TTC549 (cell line): ENCODE results near the gene MTCL1.

Experiments
- FAIRE-seq: peaks from 2 replicates; lab custom pipeline; 2012; peaks lifted over from hg19 to GRCh38; lab: Jason Lieb, UNC

MTCL1 gene

GRCh38 chr18:8771930-8772329, 66.6 kb downstream of the MTCL1 start:
- no peak for FAIRE-seq

- FAIRE-seq = no peak
These were observed 68.6 kb downstream of the MTCL1 start for GRCh38 chr18:8773980-8774379.

DNA sequence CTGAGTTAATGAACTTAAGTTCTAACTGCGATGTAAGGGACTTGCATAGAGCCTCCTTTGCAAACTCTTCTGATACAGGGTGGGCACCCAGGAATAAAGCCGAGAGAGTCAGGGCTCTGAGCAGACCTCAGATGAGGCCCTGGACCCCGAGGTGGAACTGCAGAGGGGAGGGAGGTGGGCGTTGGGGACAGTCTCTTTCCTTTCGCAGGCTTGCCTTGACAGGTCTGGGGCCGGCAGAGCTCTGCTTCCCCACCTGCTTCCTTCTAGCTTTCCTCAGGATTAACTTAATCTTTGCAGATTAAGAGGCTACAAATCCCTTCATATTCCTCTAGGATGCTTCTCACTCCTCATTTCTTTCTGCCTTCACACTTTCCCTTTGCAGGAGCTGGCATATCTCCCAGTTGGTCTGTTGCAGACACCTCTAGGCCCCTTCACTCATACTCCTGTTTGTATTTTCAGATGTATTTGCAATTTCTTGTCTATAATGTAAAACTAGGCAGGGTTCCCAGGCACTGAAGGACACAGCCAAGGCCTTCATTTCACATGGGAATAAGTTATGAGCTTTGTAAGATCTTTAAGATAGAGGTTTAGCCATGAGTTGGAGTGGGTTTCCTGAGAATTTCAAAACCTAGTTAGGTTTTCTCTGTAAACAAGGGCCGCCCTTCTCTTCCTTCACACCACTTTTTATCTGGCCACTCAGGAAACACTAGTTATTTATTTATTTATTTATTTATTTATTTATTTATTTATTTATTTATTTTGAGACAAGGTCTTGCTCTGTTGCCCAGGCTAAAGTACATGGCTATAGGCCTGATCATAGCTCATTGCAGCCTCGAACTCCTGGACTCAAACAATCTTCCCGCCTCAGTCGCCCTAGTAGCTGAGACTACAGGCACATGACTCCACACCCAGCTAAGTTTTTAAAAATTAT, 70.9 kb downstream of the MTCL1 start:
- FAIRE-seq = no peak

GRCh38 chr18:8777846-8778245, 72.5 kb downstream of the MTCL1 start:
- FAIRE-seq = no peak

DNA sequence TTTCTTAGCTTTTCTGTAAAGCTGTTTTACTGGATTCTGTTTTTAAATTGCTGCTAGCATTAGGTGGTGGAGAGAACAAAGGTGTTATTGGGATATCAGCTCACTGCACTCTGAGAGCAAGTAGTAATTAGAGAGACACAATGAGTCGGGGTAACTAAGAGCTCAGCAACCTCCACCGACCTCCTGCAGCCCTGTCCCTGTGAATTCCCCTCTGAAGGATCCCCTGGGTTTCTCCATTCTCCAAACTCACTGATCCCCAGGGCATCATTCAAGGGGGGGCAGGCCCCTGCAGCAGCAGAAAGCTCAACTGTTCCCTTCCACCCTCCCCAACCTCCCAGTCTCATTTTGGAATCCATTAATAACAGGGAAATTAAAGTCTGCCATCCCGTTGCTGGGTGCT, 73.0 kb downstream of the MTCL1 start:
- no peak for FAIRE-seq

GRCh38 chr18:8778824-8779223, 73.5 kb downstream of the MTCL1 start:
- no peak for FAIRE-seq

DNA sequence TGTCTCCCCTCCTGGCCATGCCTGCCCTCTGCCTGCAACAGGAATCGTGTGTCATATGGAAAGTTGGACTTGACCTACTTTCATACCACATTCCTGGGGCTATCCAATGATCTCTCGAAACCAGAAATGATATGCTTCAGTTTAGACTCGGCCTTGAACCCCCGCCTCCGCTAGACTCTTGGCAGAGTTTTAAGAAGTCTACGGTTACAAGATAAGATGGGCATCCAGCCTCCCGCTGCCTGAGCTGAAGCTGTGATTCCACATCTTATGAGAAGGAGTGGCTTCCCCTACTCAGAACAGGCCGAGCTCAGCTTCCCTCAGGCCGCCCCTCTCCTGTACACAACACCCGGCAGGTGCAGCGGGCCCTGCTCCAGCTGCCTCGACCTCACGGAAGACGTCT, 73.9 kb downstream of the MTCL1 start:
- no peak for FAIRE-seq

DNA sequence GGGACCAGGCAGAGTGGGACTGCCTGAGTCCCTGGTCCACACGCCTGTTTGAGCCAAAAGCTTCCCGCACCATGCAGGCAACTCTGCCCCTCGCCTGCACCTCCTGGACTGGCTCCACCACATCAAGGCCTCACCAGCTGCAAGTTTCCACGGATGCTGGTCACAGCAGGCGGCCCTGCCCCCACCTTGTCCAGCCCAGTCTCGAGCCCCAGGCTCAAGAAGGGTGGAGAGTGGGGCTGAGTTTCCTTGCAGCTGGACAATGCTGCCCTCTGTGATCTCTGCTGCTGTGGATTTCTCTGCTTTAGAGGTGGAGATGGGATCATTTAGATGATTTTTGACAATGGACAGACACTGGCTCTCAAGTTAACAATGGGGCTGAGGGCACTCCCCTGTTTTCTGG, 74.9 kb downstream of the MTCL1 start:
- no peak for FAIRE-seq

- FAIRE-seq = no peak
These were observed 76.3 kb downstream of the MTCL1 start for GRCh38 chr18:8781671-8782070.

DNA sequence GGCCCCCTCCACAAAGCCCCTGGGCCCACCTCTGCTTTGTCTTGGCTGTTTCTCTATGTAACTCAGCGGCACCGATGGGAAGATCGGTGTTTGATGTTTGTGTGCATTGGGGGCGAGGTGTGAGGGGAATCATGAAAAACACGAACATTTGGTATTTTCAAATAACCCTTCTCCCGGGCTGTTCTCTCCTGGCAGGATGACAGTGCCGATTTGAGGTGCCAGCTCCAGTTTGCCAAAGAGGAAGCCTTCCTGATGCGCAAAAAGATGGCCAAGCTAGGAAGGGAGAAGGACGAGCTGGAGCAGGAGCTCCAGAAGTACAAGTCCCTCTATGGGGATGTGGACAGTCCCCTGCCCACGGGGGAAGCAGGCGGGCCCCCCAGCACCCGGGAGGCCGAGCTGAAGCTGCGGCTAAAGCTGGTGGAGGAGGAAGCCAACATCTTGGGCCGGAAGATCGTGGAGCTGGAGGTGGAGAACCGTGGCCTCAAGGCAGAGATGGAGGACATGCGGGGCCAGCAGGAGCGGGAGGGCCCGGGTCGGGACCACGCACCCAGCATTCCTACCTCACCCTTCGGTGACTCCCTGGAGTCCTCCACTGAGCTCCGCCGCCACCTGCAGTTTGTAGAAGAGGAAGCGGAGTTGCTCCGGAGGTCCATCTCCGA, 78.1 kb downstream of the MTCL1 start:
- FAIRE-seq = no peak

DNA sequence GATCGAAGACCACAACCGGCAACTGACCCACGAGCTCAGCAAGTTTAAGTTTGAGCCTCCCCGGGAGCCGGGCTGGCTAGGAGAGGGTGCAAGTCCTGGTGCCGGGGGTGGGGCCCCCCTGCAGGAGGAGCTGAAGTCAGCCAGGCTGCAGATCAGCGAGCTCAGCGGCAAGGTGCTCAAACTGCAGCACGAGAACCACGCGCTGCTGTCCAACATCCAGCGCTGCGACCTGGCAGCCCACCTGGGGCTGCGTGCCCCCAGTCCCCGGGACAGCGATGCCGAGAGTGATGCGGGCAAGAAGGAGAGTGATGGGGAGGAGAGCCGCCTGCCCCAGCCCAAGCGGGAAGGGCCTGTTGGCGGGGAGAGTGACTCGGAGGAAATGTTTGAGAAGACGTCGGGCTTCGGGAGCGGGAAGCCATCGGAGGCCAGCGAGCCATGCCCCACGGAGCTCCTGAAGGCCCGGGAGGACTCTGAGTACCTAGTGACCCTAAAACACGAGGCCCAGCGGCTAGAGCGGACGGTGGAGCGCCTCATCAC, 78.7 kb downstream of the MTCL1 start:
- FAIRE-seq = no peak

- no peak for FAIRE-seq
These were observed 79.9 kb downstream of the MTCL1 start for GRCh38 chr18:8785261-8785660.

DNA sequence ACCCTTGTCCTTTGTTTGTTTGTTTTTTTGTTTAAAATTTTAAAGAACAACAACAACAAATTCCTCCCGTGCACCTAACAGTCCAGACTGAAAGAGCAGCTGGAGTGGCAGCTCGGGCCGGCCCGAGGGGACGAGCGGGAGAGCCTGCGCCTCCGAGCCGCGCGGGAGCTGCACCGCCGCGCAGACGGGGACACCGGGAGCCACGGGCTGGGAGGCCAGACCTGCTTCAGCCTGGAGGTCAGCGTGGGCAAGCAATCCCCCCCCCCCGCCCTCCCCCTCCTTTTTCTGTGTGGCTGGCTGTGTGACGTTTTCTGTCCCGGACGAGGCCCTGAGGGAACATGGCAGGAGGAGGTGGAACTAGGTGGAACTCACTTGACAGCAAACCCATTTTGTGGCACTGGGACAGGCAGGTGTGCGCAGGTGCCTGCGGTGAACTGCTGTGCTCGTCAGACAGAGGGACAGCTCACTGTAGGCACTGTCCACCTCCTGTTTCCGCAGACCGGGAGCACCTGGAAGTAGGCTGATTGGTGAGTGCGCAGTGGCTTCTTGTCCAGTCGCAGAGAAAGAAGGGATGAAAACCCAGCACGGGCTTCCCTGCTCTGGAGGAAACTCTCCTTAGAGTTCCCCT, 80.6 kb downstream of the MTCL1 start:
- no peak for FAIRE-seq

- no peak for FAIRE-seq
These were observed 81.4 kb downstream of the MTCL1 start for GRCh38 chr18:8786483-8787370.

DNA sequence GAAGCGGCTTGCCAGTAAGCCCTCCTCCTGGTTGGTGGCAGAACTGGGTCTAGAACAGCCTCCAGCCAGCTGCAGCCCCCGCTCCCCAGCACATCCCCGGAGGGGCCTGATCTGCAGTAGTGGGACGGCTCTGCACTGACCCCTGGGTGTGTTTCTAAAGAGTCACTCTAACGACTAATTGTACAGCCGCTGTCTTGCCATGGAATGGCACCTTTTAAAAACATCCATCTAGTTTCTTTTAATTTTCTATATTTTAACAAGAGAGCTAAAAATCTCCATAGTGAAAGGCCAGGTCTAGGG, 82.0 kb downstream of the MTCL1 start:
- FAIRE-seq = no peak

GRCh38 chr18:8787794-8788193, 82.4 kb downstream of the MTCL1 start:
- no peak for FAIRE-seq

DNA sequence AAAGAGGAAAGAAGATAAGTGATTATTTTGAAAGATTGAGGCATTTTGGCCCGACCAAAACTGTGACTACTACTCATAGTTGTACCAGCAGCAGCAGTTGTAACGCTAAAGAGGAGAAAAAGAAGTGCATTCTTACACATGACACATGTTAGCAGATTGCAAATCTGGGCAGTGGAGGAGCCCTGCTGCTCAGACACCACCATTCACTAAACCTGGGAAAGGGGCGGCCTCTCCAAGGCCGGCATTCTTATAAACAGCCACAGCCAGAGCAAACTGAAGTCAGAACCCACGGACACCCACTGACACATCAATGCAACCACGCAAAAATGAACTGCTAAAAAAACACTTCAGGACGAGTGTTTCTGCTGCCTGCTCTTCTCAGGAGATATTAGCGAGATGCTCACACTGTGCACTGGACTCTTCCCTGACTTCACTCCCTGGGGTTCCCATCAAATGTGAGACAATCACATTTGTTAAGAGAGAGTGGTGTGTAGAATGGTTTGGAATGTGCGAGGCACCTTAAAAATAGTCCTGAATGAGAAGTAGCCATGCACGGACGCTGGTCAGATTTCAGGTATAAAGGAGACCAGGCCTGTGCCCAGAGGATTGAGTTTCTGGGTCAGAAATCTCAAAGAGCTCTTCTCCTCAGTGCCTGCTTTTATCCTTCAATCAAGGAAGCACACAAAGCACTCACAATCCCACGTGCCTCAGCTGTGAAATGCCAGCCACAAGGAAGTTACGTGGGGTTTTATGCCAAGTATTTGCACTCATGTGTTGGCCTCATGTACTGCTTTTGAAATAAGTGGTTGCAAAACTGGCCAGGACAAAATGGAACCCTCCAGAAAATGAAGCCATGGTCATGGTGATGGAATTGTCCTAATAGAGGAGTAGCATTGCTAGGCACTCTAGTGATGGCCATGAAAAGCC, 83.4 kb downstream of the MTCL1 start:
- FAIRE-seq = no peak

- no peak for FAIRE-seq
These were observed 85.9 kb downstream of the MTCL1 start for GRCh38 chr18:8791171-8791651.

DNA sequence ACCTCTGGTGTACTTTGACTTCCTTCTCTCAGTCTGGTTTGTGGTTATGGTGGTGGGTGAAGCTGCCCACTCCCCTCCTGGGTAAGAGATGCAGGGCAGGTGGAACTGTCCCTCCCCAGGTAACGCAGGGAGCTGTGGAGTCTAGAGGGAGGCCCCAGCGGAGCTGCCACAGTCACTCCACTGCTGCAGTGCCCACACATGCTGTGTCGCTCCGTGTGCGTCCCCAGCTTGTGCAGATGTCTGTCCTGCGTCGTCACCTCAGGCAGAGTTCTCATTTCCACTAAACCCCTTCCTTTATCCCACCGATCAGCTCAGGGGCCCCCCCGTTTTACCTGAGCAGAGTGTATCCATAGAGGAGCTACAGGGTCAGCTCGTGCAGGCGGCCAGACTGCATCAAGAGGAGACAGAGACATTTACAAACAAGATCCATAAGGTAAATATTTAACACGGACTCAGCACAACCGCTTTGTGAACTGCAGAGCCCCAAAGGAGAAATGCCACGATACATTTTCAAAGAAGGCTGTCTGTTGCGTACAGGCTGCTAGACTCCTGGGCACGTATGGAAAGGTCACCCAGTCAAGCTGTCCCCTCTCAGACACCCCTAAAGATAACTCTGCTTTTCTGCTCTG, 87.4 kb downstream of the MTCL1 start:
- no peak for FAIRE-seq

- FAIRE-seq = no peak
These were observed 88.2 kb downstream of the MTCL1 start for GRCh38 chr18:8793445-8794155.
